Sigmoid colon (tissue), 4 donors: ENCODE data around the gene MYH7B.

Experiments
- CTCF ChIP-seq, 4 experiments: fragments of 450-650 bp in 3 of 4; fragments of 200-600 bp in 1 of 4; IDR thresholded peaks; one replicate each; pipeline ENCODE4 v1.5.1; 2016 to 2019; ENCODE audit warnings: antibody characterized with exemption in 4 of 4, mild to moderate bottlenecking in 3 of 4, moderate library complexity in 2 of 4
- POLR2AphosphoS5 ChIP-seq, 4 donors: sonication (generic); formaldehyde crosslinking; IDR thresholded peaks; one replicate each; pipeline ENCODE4 v1.6.1; 2017; ENCODE audit warnings: antibody characterized with exemption in 4 of 4

- TF ChIP-seq CTCF (IDR thresholded peaks at IDR 0.05) (no peak), POLR2AphosphoS5 (IDR thresholded peaks at IDR 0.05) (no peak)
Observed at GRCh38 chr20:34997131-34997561, 41.5 kb downstream of the MYH7B start.
